Activated CD4-positive, alpha-beta memory T cell treated with anti-CD3 and anti-CD28 coated beads, Interleukin-2, amount 10 ng/mL, durations not matched to agents 7 days and 5 days (primary cell): ENCODE measurements around the gene LRRN1. TPM values are rescaled to one million over a fixed set of nuclear protein-coding genes. Genes with fewer than 3 reads are reported as not detected.
"Not testable (repeated sequence)": the region's sequence is repeated elsewhere in the genome, so short reads cannot be mapped to it uniquely, and the experiment has no call there.

ENCODE experiments used
- CTCF ChIA-PET: fragments of 350-600 bp; sonication (Branson Sonifier 250); formaldehyde crosslinking; loops from one replicate; lab custom pipeline; 2021; ENCODE audit warnings: antibody characterized with exemption, inconsistent platforms; lab: Charles Lee
- POLR2A ChIA-PET: fragments of 350-600 bp; sonication (Branson Sonifier 250); formaldehyde crosslinking; loops from one replicate; lab custom pipeline; 2021; ENCODE audit warnings: antibody characterized with exemption; lab: Charles Lee
- DNase-seq: peaks from one replicate; pipeline ENCODE4 v3.0.0-alpha.2; 2020
- H3K27ac Mint-ChIP-seq: one replicate; pipeline ENCODE4 v1.8.0; 2021; ENCODE audit warnings: mild to moderate bottlenecking, mixed read lengths
- H3K27me3 Mint-ChIP-seq: one replicate; pipeline ENCODE4 v1.8.0; 2021; ENCODE audit warnings: mixed read lengths
- H3K36me3 Mint-ChIP-seq: one replicate; pipeline ENCODE4 v1.8.0; 2021; ENCODE audit warnings: low read depth, mixed read lengths
- H3K4me1 Mint-ChIP-seq: one replicate; pipeline ENCODE4 v1.8.0; 2021; ENCODE audit warnings: mixed read lengths
- H3K4me3 Mint-ChIP-seq: one replicate; pipeline ENCODE4 v1.8.0; 2021; ENCODE audit warnings: mild to moderate bottlenecking, mixed read lengths
- H3K9me3 Mint-ChIP-seq: one replicate; pipeline ENCODE4 v1.8.0; 2021; ENCODE audit warnings: mixed read lengths
- total RNA-seq, 2 experiments: library from RNA; stranded (reverse); gene quantifications; one replicate each; pipeline ENCODE4 v1.2.3, GENCODE V29; 2021

LRRN1 gene
- total RNA-seq, 2 experiments from 2014 or later, result 0.10 to 0.35 TPM

DNA sequence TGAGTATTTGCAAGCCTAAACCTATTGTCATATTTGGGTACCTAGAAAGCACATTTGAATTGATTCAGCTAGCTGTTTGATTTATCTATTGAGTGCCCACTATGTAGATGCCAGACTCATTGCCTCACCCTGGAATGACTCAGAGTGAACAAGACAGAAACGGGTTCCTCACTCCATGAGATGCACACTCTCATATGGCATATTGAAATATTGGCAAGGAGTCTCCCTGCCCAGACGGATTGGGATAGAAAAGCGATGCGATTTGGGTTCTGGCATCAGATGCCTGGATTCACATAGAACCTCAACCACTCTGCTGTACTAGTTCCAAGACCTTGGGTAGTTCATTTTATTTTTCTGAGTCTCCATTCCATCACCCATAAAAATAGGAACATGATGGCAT, 22.5 kb downstream of the LRRN1 start:
- Mint-ChIP-seq H3K9me3 (no peaks in the 10 kb centered on the region), H3K4me1 (no peaks in the 10 kb centered on the region), H3K27me3 (no peaks in the 10 kb centered on the region), H3K4me3 (no peak overlapping the region), H3K27ac (no peak overlapping the region), H3K36me3 (no peaks in the 10 kb centered on the region)
- ChIA-PET CTCF (no interaction called here), POLR2A (no interaction called here)
- DNase-seq, result no peak

DNA sequence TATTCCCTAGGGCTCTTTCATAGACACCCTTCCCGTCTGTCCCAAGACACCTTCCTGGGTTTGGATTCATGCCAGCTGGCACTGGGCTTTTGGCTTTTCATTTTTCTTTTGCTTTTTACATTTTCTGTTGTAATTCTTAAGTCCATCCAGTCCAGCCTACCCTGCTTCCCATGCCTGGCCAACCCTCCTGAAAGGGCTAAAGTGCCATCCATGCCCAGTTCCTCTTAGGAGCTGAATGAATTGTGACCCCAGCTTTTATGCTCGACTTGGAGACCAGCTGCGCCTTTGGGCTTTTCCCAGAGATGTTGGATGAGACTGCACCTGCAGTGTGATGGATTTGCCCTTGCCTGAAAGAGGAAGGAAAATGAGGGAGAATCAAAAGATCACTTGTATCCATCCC, 25.8 kb downstream of the LRRN1 start:
- ChIA-PET CTCF (no interaction called here), POLR2A (no interaction called here)
- DNase-seq, result no peak
- Mint-ChIP-seq H3K4me1 (no peaks in the 10 kb centered on the region), H3K9me3 (no peaks in the 10 kb centered on the region), H3K4me3 (no peak overlapping the region), H3K36me3 (no peaks in the 10 kb centered on the region), H3K27me3 (no peaks in the 10 kb centered on the region), H3K27ac (no peak overlapping the region)

GRCh38 chr3:3826521-3826920, 27.3 kb downstream of the LRRN1 start:
- CTCF ChIA-PET, result no interaction called here
- no peaks in the 10 kb centered on the region for H3K36me3 Mint-ChIP-seq

GRCh38 chr3:3827111-3827510, 27.9 kb downstream of the LRRN1 start:
- Mint-ChIP-seq H3K27me3 (no peaks in the 10 kb centered on the region), H3K9me3 (peaks cover 2% of the 10 kb centered on the region), H3K4me1 (no peaks in the 10 kb centered on the region), H3K36me3 (no peaks in the 10 kb centered on the region), H3K27ac (no peak overlapping the region), H3K4me3 (no peak overlapping the region)
- ChIA-PET CTCF (no interaction called here), POLR2A (no interaction called here)
- DNase-seq, result no peak

More at GRCh38 chr3:3826521-3826920, 27.3 kb downstream of the LRRN1 start:
- POLR2A ChIA-PET, result no interaction called here
- H3K4me1 Mint-ChIP-seq, result no peaks in the 10 kb centered on the region
- no peak overlapping the region for H3K4me3 Mint-ChIP-seq
- no peak overlapping the region for H3K27ac Mint-ChIP-seq
- H3K27me3 Mint-ChIP-seq, result no peaks in the 10 kb centered on the region
- DNase-seq, result no peak
- H3K9me3 Mint-ChIP-seq, result peaks cover 2% of the 10 kb centered on the region

DNA sequence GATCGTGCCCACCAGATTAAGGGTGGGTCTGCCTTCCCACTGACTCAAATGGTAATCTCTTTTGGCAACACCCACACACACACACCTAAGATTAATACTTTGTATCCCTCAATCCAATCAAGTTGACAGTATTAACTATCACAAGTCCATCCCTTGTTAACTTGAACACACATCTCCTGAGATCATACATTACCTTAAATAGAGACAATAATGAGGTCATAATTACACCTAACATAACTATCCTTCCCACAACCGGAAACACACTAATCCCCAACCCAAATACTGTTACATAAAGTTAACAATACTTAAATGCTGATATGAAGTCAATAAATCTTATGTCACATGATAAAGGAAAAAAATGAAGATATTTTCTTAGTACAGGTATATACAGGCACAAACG, 29.2 kb downstream of the LRRN1 start:
- H3K9me3 Mint-ChIP-seq, H3K27me3 Mint-ChIP-seq, H3K4me3 Mint-ChIP-seq, CTCF ChIA-PET, H3K27ac Mint-ChIP-seq, DNase-seq, POLR2A ChIA-PET, H3K4me1 Mint-ChIP-seq, H3K36me3 Mint-ChIP-seq: not testable (repeated sequence)

DNA sequence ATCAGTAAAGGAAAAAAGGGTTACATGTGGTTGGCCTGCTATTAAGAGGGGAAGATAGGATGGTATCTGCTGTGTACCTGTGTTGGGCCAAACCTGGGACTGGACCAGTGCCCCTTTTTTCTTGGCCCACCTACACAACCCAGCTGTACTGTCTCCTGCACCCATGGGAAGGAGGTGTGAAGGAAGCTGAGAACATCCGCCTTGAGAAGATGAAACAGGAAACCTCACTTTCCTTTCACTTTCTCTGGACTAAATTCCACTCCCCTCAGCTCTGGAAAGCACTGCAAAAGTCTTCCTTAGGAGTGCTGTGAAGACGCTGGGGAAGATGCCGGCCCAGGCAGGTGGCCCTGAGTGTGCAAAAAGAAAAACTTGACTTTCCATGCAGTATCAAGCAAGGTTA, 37.6 kb downstream of the LRRN1 start:
- no peaks in the 10 kb centered on the region for H3K4me1 Mint-ChIP-seq

GRCh38 chr3:3842356-3842755, 43.1 kb downstream of the LRRN1 start:
- Mint-ChIP-seq H3K27me3 (no peaks in the 10 kb centered on the region), H3K27ac (no peak overlapping the region), H3K4me3 (no peak overlapping the region), H3K4me1 (no peaks in the 10 kb centered on the region), H3K9me3 (no peaks in the 10 kb centered on the region), H3K36me3 (no peaks in the 10 kb centered on the region)
- CTCF ChIA-PET, result no interaction called here
- DNase-seq, result no peak
- POLR2A ChIA-PET, result no interaction called here

More for the DNA sequence above, 37.6 kb downstream of the LRRN1 start:
- ChIA-PET CTCF (interaction anchor here (0.8 kb wide), 1 partner anchor 874 kb away, joined by 3 read pairs; no protein-coding TSS in a partner anchor), POLR2A (no interaction called here)
- Mint-ChIP-seq H3K36me3 (no peaks in the 10 kb centered on the region), H3K27me3 (no peaks in the 10 kb centered on the region), H3K4me3 (no peak overlapping the region), H3K27ac (no peak overlapping the region), H3K9me3 (peaks cover 9% of the 10 kb centered on the region)
- no peak for DNase-seq

GRCh38 chr3:3847994-3848922, 49.0 kb downstream of the LRRN1 start:
- POLR2A ChIA-PET, result no interaction called here
- Mint-ChIP-seq H3K9me3 (no peaks in the 10 kb centered on the region), H3K4me3 (no peak overlapping the region), H3K27ac (no peak overlapping the region), H3K36me3 (no peaks in the 10 kb centered on the region), H3K27me3 (no peaks in the 10 kb centered on the region), H3K4me1 (no peaks in the 10 kb centered on the region)
- CTCF ChIA-PET, result no interaction called here
- DNase-seq, result no peak

GRCh38 chr3:3848923-3849275, 49.7 kb downstream of the LRRN1 start:
- Mint-ChIP-seq H3K27ac (no peak overlapping the region), H3K9me3 (no peaks in the 10 kb centered on the region), H3K36me3 (no peaks in the 10 kb centered on the region), H3K27me3 (no peaks in the 10 kb centered on the region), H3K4me1 (no peaks in the 10 kb centered on the region), H3K4me3 (no peak overlapping the region)
- ChIA-PET POLR2A (no interaction called here), CTCF (no interaction called here)
- no peak for DNase-seq

DNA sequence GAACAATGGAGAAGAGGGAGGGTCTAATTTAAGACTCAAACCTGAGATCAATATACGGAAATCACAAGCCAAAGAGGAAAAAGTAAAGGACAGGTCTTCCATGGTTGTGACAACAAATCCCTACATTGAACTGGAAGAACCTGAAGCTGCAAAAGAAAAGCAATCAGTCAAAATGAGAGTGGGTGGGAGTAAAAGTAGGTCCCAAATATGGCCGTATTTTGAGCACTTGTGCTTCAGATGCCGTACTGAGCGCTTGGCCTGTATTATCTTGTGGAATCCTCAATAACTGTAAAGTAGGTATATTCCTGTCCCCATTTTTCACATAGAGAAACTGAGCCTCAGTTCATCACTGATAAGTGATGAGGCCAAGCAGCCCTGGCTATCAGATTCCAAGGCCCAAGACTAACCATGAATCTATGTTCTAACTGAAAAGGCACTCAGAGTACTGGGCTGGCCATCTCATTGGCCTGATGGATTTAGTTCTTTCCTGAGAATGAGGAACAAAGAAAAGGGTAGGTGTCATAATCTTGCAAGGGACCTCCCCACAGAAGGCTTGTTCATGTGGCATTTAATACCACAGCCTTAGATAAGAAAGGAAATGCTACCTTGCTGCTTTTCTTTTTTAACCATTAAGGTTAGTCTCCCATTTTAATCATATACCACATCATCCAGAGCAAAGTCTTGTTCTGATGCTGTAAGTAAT, 52.5 kb downstream of the LRRN1 start:
- ChIA-PET CTCF (no interaction called here), POLR2A (no interaction called here)
- no peaks in the 10 kb centered on the region for H3K9me3 Mint-ChIP-seq
- H3K36me3 Mint-ChIP-seq, result no peaks in the 10 kb centered on the region
- H3K4me3 Mint-ChIP-seq, result no peak overlapping the region
- DNase-seq, result no peak
- H3K4me1 Mint-ChIP-seq, result no peaks in the 10 kb centered on the region
- H3K27me3 Mint-ChIP-seq, result no peaks in the 10 kb centered on the region
- H3K27ac Mint-ChIP-seq, result no peak overlapping the region

DNA sequence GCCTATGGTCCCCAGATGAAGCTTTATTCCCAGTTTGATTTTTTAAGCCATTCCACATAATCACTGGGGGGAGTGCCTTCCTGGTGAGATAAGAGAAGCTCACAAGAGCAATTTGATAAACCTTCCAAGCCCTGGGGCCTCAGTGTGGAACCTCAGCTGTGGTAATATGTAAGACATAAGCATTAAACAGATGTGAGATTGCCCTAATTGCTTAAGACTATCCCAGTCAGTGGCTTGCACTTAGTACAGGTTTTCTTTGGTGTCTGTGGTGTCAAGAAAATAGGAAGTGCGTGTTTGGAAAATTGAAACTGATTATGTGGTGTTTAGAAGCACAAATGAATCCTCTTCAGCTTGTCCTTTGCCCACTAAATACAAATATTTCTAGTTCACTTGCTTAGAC, 54.3 kb downstream of the LRRN1 start:
- no peaks in the 10 kb centered on the region for H3K4me1 Mint-ChIP-seq
- H3K9me3 Mint-ChIP-seq, result no peaks in the 10 kb centered on the region
- DNase-seq, result no peak
- H3K4me3 Mint-ChIP-seq, result no peak overlapping the region
- H3K36me3 Mint-ChIP-seq, result no peaks in the 10 kb centered on the region
- ChIA-PET POLR2A (no interaction called here), CTCF (interaction anchor here (1.1 kb wide), 1 partner anchor 269 kb away, joined by 3 read pairs; no protein-coding TSS in a partner anchor)
- no peak overlapping the region for H3K27ac Mint-ChIP-seq
- no peaks in the 10 kb centered on the region for H3K27me3 Mint-ChIP-seq

DNA sequence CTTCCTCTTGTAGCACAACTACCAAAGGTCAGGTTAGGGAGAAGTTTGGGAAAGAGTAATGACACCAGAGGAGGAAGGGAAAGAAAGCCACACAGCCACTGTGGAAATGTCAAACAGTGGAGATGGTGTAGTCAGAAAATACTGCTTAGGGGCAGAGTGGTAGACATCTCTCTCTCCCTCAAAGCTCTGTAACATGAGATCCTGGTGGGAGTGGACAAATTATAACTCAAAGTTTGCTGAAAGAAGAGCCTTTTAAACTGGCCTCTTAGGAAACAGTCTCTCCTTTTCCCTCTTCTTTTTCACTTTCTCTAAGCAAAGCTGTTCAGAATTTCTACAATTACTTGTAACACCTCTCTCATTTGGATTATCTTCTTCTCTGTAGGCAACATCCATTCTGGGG, 55.8 kb downstream of the LRRN1 start:
- Mint-ChIP-seq H3K36me3 (no peaks in the 10 kb centered on the region), H3K4me3 (no peak overlapping the region), H3K9me3 (no peaks in the 10 kb centered on the region), H3K27me3 (no peaks in the 10 kb centered on the region), H3K27ac (no peak overlapping the region), H3K4me1 (no peaks in the 10 kb centered on the region)
- no peak for DNase-seq
- POLR2A ChIA-PET, result no interaction called here
- CTCF ChIA-PET, result no interaction called here

DNA sequence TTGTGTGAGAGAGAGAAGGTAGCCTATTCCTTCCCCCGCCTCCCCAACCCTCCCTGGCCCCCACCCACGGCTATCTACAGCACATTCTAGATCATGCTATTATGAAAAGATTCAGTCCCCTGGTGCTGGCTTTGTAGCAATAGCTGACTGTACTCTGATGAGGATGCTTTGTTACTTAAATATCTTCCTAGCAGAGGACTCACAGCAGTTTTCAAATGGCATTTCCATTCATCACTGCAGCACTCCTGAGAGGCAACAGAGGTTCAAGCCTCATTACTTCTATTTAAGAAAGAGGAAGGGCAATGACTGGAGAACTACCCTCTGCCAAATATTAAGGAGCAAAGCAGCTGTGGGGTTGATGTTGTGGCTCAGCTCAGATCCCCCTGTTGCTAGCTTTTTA, 61.0 kb downstream of the LRRN1 start:
- ChIA-PET CTCF (no interaction called here), POLR2A (no interaction called here)
- no peaks in the 10 kb centered on the region for H3K4me1 Mint-ChIP-seq
- DNase-seq, result no peak
- no peaks in the 10 kb centered on the region for H3K27me3 Mint-ChIP-seq
- no peaks in the 10 kb centered on the region for H3K36me3 Mint-ChIP-seq
- no peaks in the 10 kb centered on the region for H3K9me3 Mint-ChIP-seq
- H3K4me3 Mint-ChIP-seq, result no peak overlapping the region
- no peak overlapping the region for H3K27ac Mint-ChIP-seq
